ENCODE data around the gene RASAL2. TPM values are rescaled to one million over a fixed set of nuclear protein-coding genes. Genes with fewer than 3 reads are reported as not detected.

The RASAL2 gene
- total RNA-seq, 1 experiment from 2014 or later, result 32.4 TPM

GRCh38 chr1:178521241-178521640 is 427.3 kb downstream of the RASAL2 start:
- Mint-ChIP-seq H3K27me3 (ENCODE audit: unreplicated experiment) (no peaks in the 10 kb centered on the region), H3K4me3 (ENCODE audit: low read depth, unreplicated experiment) (no peak overlapping the region), H3K27ac (ENCODE audit: unreplicated experiment) (no peak overlapping the region), H3K36me3 (ENCODE audit: insufficient read depth, unreplicated experiment) (no peaks in the 10 kb centered on the region), H3K9me3 (ENCODE audit: low read depth, unreplicated experiment) (no peaks in the 10 kb centered on the region), H3K4me1 (ENCODE audit: low read depth, unreplicated experiment) (no peaks in the 10 kb centered on the region)
- BruUV-seq (replicated peaks), result no TSS peak
- no peak for TF ChIP-seq CTCF (IDR thresholded peaks at IDR 0.05; ENCODE audit: unreplicated experiment)
- CTCF ChIA-PET, result interaction anchor here (0.6 kb wide), 1 partner anchor 98 kb away, joined by 3 read pairs; no protein-coding TSS in a partner anchor
- intact Hi-C loops (cut with micrococcal nuclease; ENCODE audit: unreplicated experiment), result no loop called here
- no peak for DNase-seq

GRCh38 chr1:178527117-178527516 is 433.2 kb downstream of the RASAL2 start:
- Mint-ChIP-seq H3K9me3 (ENCODE audit: low read depth, unreplicated experiment) (no peaks in the 10 kb centered on the region), H3K27ac (ENCODE audit: unreplicated experiment) (no peak overlapping the region), H3K36me3 (ENCODE audit: insufficient read depth, unreplicated experiment) (no peaks in the 10 kb centered on the region), H3K4me3 (ENCODE audit: low read depth, unreplicated experiment) (no peak overlapping the region), H3K4me1 (ENCODE audit: low read depth, unreplicated experiment) (peaks cover 22% of the 10 kb centered on the region), H3K27me3 (ENCODE audit: unreplicated experiment) (no peaks in the 10 kb centered on the region)
- BruUV-seq (replicated peaks), result no TSS peak
- DNase-seq, result no peak
- intact Hi-C loops (cut with micrococcal nuclease; ENCODE audit: unreplicated experiment), result no loop called here
- TF ChIP-seq CTCF (IDR thresholded peaks at IDR 0.05; ENCODE audit: unreplicated experiment), result no peak
- CTCF ChIA-PET, result interaction anchor here (0.6 to 2.0 kb wide), 2 partner anchors 115 to 216 kb away, joined by 3 to 7 read pairs; no protein-coding TSS in a partner anchor

- no TSS peak for BruUV-seq (replicated peaks)
- no peak for TF ChIP-seq CTCF (IDR thresholded peaks at IDR 0.05; ENCODE audit: unreplicated experiment)
- CTCF ChIA-PET, result interaction anchor here (0.6 to 2.0 kb wide), 2 partner anchors 197 to 217 kb away, joined by 3 to 7 read pairs; partner anchors contain the start of gene RALGPS2
- no peaks in the 10 kb centered on the region for H3K27me3 Mint-ChIP-seq (ENCODE audit: unreplicated experiment)
- no peak overlapping the region for H3K4me3 Mint-ChIP-seq (ENCODE audit: low read depth, unreplicated experiment)
- DNase-seq, result no peak
- no peak overlapping the region for H3K27ac Mint-ChIP-seq (ENCODE audit: unreplicated experiment)
- intact Hi-C loops (cut with micrococcal nuclease; ENCODE audit: unreplicated experiment), result no loop called here
- H3K9me3 Mint-ChIP-seq (ENCODE audit: low read depth, unreplicated experiment), result no peaks in the 10 kb centered on the region
- H3K4me1 Mint-ChIP-seq (ENCODE audit: low read depth, unreplicated experiment), result peaks cover 29% of the 10 kb centered on the region
- H3K36me3 Mint-ChIP-seq (ENCODE audit: insufficient read depth, unreplicated experiment), result no peaks in the 10 kb centered on the region
Measured at GRCh38 chr1:178528228-178528952, 434.5 kb downstream of the RASAL2 start.

GRCh38 chr1:178528953-178529335 is 435.0 kb downstream of the RASAL2 start:
- H3K27me3 Mint-ChIP-seq (ENCODE audit: unreplicated experiment), result no peaks in the 10 kb centered on the region
- BruUV-seq (replicated peaks), result no TSS peak
- no peaks in the 10 kb centered on the region for H3K9me3 Mint-ChIP-seq (ENCODE audit: low read depth, unreplicated experiment)
- H3K4me1 Mint-ChIP-seq (ENCODE audit: low read depth, unreplicated experiment), result peaks cover 29% of the 10 kb centered on the region
- H3K36me3 Mint-ChIP-seq (ENCODE audit: insufficient read depth, unreplicated experiment), result no peaks in the 10 kb centered on the region
- H3K4me3 Mint-ChIP-seq (ENCODE audit: low read depth, unreplicated experiment), result no peak overlapping the region
- no peak overlapping the region for H3K27ac Mint-ChIP-seq (ENCODE audit: unreplicated experiment)
- TF ChIP-seq CTCF (IDR thresholded peaks at IDR 0.05; ENCODE audit: unreplicated experiment), result no peak
- intact Hi-C loops (cut with micrococcal nuclease; ENCODE audit: unreplicated experiment), result no loop called here
- CTCF ChIA-PET, result interaction anchor here (2.0 kb wide), 1 partner anchor 218 kb away, joined by 7 read pairs; no protein-coding TSS in a partner anchor
- DNase-seq, result no peak
